Caki2 (cell line): ENCODE data around the gene NOVA1. TPM values are rescaled to one million over a fixed set of nuclear protein-coding genes. Genes with fewer than 3 reads are reported as not detected.
A peak's percentile ranks its signal among the peaks of the same experiment; 100 is the strongest.

Source experiments
- DNase-seq: peaks from one replicate; pipeline ENCODE4 v3.0.0-alpha.2; 2015; ENCODE audit warnings: low read depth
- in situ Hi-C: cut with HindIII; loops from 2 replicates; pipeline ENCODE4 v1.10.0; 2016; ENCODE audit warnings: low sequenced_read_pairs, low pct_unique_long_range_greater_than_20kb, mixed read lengths
- total RNA-seq: library from RNA; depleted of rRNA; stranded (reverse); fragments of >200 nt; shearing (Covaris generic); gene quantifications from 2 replicates; pipeline ENCODE4 v1.2.3, GENCODE V29; 2014; ENCODE audit warnings: low replicate concordance

The NOVA1 gene
- total RNA-seq, 1 experiment from 2014 or later = 2.3 TPM

DNA sequence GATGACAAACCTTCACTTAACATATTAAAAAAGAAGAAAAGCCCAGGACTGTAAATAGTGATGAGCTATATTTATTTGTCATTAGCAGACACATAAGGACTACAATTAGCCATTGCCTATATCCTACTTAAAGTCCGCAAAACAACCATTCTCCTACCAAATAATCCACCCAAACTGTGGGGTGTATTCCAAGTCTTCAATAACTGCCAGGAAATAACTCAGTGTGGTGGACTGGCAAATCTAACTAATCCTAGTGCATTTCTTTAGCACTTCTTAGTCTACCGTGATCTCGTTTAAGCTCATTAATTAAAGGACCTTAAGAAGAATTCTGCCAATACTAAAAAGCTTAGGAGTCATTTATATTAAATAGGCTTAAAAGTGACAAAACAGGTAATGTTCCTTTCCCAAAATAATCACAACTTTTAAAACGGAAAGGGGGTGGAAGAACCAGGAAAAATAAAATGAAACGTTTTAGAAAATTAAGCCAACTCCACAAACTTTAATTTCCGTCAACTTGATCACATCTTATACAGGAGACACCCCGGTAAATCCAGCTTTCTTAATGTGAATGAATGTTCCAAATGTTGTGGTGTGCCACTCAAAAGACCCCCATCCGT, 1.8 kb downstream of the NOVA1 start:
- in situ Hi-C loops = no loop called here
- DNase-seq = no peak

DNA sequence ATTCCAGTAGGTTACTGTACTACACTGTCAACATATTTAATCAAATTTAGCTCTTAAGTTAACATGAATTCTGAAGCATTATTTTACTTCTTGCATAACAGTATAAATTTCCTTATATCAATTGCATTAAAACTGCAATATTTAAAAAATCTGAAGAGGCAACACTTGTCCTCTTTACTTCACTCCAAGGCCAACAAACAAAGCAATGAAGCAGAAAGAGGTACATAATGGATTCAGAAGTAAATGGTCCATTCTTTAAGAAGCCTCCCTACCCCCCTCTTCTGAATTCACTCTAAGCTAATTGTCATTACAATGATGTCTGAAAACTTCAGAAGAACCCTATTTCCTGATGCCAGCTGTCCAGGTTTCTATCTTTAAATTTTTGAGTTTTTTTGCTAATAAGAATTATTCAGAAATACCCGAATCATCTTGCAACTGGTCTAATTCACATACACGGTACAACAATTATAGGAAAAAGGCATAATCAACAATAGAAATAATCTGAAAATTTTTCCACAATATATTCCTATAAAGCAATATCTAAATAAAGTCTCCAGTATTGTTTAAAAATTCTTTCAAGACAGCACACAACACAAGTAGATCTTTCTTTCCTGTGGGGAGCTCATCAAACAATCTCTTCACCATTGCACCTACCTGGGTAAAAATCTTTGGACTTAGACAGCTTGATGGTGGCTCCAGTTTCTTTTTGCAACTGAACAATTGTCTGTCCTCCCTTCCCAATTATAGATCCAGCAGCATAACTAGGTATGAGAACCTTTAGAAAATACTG, 2.9 kb downstream of the NOVA1 start:
- in situ Hi-C loops = no loop called here
- no peak for DNase-seq

DNA sequence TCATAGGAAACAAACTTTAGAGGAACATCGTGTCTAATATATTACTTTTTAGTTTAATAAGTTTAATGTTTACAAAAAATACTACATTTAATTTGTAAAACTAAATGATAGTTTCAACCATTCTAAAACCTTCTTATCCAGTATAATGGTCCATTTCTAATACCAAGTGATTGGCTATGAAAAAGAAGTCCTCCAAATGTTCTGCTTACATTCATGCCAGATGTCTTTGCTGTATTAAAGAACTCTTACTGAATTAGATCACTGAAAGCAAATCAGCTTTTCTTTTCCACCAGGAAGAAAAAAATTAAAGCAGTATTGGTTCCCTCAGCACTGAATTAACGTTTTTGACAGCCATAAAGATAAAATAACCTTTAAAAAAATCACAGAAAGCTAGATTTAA, 3.7 kb downstream of the NOVA1 start:
- no peak for DNase-seq
- in situ Hi-C loops = no loop called here

DNA sequence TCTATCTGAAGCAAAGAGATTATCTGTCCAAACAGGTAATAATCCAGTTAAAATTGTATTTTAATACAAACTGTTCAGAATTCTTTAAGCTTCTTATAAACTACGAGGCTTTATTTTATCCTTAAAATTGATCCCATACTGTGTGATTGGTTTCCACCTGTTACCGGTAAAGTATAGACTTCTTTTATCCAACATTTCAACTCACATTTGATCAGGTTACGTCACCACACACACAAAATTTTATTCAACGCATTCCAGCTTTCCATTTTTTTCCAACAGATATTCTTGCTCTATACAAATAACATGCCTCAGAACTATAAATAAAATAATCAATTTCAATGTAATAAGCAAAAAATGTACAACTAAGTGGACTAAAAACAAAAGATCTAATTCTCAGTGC, 4.5 kb downstream of the NOVA1 start:
- no peak for DNase-seq
- in situ Hi-C loops = no loop called here

DNA sequence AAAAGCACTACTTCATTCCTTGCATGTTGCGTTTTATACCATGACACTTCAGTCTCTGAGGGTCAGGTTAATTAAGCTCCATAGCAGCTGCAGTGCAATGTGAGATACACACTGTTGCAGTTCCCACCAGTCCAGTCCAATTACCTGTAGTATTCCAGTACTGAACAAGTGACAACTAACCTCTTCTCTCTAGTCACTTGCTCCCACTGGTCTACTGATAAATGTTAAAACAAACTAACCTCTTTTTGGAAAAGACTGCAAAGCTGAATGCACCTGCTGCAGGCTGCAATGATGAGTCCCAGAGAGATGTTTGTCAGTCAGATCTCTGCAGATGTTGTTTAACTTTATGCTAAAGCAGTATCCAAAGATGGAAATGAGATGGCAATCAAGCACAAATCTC, 7.9 kb downstream of the NOVA1 start:
- no peak for DNase-seq
- in situ Hi-C loops = no loop called here

DNA sequence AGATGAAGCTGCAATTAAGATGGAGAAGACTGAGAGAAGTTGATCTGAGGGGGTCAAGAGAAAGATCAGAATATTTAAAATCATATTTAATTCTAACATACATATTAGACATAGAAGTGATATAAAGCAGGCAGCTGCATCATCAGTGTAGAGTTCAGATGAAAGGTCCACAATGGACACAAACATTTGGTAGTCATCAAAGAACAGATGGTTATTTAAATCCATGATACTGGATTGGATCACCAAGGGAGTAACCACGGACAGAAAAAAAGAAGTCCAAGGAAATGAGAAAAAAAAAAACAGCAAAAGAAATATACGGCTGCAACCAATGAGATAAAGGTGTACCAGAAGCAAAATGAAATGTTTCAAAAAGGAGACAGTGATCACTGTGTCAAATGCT, 20.1 kb downstream of the NOVA1 start:
- no peak for DNase-seq
- in situ Hi-C loops = no loop called here

DNA sequence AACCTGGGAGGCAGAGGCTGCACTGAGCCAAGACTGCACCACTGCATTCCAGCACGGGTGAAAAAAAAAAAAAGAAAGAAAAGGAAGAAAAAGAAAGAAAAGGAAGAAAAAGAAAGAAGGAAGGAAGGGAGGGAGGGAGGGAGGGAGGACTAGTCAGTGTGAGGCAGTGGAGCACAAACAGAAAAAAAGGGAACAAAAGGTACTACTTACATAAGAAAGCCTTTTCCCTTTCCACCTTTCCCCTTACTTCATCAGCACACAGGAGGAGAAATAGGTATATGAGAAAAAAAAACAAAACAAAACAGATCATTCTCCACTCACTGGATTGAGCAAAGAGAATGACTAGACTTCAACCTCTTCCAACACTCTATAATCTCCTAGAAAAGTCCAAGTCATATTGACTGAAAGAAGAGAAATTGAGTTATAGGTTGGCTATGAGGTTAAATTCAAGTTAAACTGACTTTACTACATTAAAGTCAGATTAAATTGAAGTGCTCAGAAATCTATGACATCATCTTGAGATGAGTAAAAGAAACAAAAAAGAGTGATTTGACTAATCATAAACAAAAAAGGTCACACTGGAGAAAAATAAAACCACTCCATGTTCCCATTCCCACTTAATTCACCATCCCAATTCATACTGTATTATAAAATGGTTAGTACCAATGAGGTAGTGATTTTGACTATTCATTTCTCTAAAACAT, 43.6 kb downstream of the NOVA1 start:
- in situ Hi-C loops = no loop called here
- no peak for DNase-seq

DNA sequence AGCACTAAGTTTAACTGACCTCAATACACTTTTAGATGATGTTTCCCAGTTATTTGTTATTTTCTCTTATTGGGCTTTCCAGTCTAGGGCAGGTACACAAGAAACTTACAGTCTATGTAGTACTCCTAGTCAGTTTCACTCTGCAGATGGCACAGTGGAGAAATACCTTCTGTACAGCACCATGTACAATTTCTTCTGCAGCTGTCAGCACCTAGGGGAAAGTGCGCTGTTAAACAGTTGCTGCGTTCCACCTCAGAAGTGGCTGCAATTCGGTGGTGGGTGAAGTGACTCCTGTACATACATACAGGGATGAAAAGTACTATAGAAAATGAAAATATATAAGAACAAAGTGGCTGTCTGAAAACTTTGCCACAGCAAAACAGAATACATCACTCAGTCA, 48.3 kb downstream of the NOVA1 start:
- DNase-seq = no peak
- in situ Hi-C loops = no loop called here

DNA sequence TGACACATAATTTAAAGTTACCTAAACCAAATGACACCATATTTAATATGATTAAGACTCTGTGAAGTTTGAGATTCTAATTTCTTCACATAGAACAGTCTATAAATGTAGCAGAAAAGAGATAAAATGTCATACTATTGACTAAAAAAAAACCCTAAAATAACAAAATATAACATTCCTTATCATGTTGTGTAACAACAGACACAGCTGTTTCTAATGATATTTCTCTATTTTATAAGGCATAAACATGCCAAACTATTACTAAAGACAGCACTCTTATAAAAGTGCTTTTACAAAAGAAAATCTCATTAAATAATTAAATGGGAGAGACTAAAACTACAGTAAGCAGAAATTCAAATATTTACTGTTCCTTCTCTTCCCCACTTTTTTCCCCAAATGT, 49.4 kb downstream of the NOVA1 start:
- no peak for DNase-seq
- in situ Hi-C loops = no loop called here

DNA sequence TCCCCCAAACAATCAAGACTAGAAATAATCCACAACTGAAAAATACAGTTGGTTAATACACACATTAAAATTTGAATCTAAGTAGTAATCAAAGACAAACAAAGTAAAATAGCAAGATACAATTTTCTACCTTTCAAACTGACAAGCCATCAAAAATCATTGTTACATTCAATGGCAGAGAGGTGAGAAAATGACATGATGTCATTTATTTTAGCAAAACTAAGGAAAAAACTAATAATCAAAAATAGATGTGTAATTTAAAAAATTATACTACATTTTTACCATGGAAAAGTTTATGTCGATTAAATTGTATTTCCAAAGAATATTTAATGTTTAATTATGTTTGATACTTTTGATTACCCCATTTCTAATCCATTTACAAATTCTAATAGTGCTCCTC, 59.7 kb downstream of the NOVA1 start:
- no peak for DNase-seq

DNA sequence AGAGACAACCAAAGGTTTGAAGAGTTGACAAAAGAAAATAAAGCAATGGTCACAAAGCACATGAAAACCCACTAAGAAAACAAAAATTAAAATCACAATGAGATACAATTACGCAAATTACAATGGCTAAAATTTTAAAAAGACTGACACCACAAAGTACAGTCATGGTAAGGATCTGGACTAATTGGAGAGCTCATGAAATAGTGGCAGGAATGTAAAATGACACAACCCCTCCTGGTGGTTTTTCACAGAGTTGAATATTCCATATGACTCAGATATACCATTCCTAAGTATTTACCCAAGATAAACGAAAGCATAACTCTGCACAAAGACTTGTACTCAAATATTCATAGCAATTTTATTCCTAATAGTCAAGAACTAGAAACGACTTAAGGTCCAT, 65.9 kb downstream of the NOVA1 start:
- in situ Hi-C loops = no loop called here
- DNase-seq = peak; percentile 3

More for the DNA sequence above, 59.7 kb downstream of the NOVA1 start:
- in situ Hi-C loops = no loop called here

DNA sequence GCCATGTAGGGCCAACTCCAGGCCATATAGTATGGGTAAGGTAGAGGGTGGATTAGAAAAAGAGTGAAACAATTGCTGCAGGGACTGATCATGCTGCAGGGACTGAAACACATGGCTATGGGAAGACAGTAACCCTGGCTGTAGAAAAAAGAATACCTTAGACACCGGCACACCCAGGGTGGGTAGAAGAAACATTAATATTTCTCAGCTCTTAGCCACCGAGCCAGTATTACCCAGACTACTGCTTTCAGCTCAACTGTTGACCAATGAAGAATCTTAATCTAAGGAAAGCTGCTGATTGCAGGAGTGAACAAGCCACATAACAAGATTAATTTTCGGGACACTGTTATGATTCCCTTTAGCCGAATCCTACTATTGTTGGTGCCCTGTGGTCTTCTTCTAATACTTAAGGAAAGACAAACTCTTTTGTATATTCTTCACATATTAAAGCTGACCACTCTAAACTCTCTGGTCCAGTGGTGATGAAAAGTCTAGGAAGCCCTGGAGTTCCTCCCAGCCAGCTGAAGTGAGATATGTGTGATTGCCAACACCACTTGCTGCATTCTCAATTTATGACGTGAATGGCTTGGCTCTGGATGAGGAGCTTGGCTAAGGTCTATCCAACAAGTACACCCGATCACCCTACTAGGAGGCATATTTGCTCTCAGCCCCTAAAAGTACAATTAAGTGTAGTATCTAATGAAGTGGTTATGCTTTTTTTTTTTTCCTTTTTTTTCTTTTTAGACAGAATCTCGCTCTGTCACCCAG, 69.2 kb downstream of the NOVA1 start:
- DNase-seq = no peak
- in situ Hi-C loops = no loop called here

DNA sequence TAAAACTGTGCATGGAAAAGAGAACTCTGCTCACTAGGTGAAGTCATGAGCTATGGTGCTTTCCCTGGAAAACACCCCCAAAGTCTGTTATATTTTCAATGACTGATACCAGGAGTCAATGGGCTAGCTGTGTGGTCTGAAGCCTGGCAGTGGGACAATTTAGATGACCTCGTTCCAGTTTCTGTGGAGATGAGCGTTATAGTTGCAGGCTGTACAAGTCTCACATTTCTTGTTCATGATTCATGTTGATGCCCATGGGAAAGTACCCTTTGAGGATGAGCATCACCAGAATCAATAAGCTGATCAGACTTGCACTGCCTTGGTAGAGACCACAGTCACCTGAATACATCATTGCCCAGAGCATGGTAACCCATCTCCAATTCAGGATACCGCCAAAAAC, 70.7 kb downstream of the NOVA1 start:
- DNase-seq = peak; percentile 6
- in situ Hi-C loops = no loop called here

DNA sequence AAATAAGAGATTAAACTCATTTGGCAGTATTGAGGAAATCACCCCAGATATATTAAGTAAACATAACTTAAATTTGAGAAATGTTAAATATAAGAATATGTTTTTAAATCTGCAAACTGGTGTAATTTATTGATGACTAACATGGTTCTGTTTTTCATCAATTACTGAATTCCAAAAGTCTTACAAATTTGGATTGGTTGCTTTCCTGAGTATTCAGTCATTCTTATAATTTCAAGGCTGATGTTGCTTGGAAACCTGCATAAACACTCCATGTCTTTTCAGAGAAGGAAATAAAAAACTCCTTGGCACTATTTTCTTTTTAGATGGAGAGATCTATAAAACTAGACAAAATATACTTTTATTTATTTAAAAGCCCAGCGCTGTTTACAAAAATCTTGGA, 71.7 kb downstream of the NOVA1 start:
- in situ Hi-C loops = no loop called here
- DNase-seq = no peak

DNA sequence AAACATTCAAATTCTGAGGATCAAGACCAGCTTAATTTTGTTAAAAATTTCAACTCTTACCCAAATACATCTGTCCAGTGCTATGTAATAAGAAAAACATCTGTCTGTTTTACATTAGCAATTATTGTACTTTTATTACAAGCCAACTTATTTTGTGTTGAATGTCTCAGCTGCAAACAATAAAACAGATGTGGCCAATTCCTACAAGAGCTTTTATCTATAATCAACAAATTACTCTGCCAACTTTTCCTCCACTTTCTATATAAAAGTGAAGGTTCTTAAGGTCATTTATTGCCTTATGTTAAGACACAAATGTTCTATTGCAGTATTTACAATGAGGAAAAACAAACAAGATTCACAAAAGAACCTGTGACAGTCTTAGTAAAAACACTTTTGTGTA, 72.7 kb downstream of the NOVA1 start:
- no peak for DNase-seq
- in situ Hi-C loops = no loop called here

DNA sequence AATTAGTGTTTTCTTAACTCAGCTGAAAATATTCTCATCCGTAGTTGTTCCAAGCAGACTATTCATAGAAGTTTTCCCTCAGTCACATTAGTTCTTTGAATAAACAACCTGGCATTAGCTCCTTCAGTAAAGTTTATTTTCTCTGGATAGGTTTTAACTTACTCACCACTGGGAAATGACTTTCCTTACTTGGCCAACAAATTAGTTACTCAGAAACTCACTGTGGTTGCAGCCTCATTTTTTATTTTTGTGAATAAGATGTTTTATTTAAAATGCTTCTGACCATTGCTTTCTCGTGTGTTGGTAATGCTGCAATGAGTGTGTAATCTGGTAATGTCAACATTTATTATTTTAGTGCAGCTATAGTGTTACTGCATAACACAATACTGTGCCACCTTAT, 74.9 kb downstream of the NOVA1 start:
- DNase-seq = peak; percentile 22

DNA sequence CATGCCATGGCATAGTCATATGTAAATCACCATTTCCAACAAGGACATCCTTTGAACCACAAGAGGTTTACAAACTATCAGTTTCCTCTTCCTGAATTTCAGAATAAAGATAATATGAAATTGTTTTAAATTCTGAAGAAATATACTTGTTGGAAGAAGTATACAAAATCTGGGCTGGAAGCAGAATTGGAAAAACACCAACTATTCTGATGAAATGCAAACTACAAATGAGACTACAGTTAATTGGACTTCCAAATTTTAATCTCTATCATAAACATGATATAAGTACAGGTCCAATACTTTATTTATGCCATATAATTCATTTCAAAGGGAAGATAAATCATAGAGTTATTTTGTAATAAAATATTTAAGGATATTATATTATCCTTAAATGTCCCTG, 80.1 kb downstream of the NOVA1 start:
- DNase-seq = no peak
- in situ Hi-C loops = no loop called here

More for the DNA sequence above, 74.9 kb downstream of the NOVA1 start:
- in situ Hi-C loops = no loop called here

DNA sequence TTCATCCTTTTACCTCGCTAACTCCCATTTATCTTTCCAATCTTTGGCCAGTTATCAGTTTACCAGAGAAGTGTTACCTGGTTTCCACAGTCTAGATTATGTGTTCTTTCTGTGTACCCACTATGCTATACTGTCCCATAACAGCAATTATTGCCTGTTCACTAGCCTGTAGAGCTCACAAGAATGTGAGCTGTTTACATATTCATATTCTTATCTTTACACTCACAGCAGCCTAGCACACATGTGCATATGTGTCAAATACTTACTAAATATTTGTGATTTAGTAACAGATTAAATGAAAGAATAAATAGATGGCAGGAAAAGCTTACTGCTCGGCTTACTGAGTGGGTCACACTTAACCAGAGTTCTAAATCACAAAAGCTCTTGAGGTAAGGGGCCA, 97.8 kb downstream of the NOVA1 start:
- in situ Hi-C loops = no loop called here
- DNase-seq = no peak

DNA sequence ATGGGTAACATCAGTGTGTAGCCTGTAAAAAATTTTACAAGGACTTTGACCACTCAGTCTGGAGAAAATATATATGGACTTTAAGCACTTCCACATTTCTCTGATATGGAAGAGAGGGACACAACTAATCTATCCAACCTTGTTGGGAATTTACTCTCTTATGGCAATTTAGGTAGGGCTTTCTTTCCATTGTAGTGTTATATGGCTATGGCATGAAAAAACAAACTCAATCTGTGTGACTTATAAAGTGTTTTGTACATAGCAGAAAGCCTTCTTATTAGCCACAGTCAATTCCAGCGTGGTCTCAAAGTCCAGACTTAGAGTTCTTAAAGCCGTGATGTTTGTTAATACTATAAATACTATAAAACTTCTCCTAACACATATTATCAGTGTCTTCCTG, 98.3 kb downstream of the NOVA1 start:
- DNase-seq = no peak

More for the DNA sequence above, 98.3 kb downstream of the NOVA1 start:
- in situ Hi-C loops = no loop called here
